Ovary (tissue), 3 donors: Measurements from ENCODE around the gene TWNK.

Experiments
- CTCF ChIP-seq, 3 donors: fragments of 450-650 bp in 2 of 3; fragments of 200-600 bp in 1 of 3; IDR thresholded peaks; one replicate each; pipeline versions ENCODE4 v1.5.1 to v1.8.0; 2016 to 2022; ENCODE audit warnings: antibody characterized with exemption in 3 of 3, mild to moderate bottlenecking in 1 of 3
- POLR2A ChIP-seq: fragments of 450-650 bp; IDR thresholded peaks from one replicate; pipeline ENCODE4 v1.6.1; 2017; ENCODE audit warnings: antibody characterized with exemption, mild to moderate bottlenecking, moderate library complexity
- donor health status: DM: no; HTN: no; CAD: no.

GRCh38 chr10:101003639-101004206 is 16.4 kb downstream of the TWNK start:
- TF ChIP-seq CTCF (IDR thresholded peaks at IDR 0.05) (no peak), POLR2A (no peak)
